Mesothelial cell of epicardium (in vitro differentiated cells): ENCODE data around the gene LBP. TPM values are rescaled to one million over a fixed set of nuclear protein-coding genes. Genes with fewer than 3 reads are reported as not detected.
"Not testable (repeated sequence)": the region's sequence is repeated elsewhere in the genome, so short reads cannot be mapped to it uniquely, and the experiment has no call there.

Source experiments
- DNase-seq, 2 experiments: peaks; one replicate each; pipeline ENCODE4 v3.0.0; 2021; ENCODE audit warnings: low spot score in 2 of 2; ENCODE audit not compliant: unreplicated experiment in 2 of 2
- H3K27ac Mint-ChIP-seq: 2 replicates; pipeline ENCODE4 v1.8.0; 2021; ENCODE audit warnings: mixed read lengths
- H3K27me3 Mint-ChIP-seq: 2 replicates; pipeline ENCODE4 v1.8.0; 2021; ENCODE audit warnings: low read depth, mixed read lengths
- H3K36me3 Mint-ChIP-seq: 2 replicates; pipeline ENCODE4 v1.8.0; 2021; ENCODE audit warnings: mixed read lengths
- H3K4me1 Mint-ChIP-seq: 2 replicates; pipeline ENCODE4 v1.8.0; 2021; ENCODE audit warnings: mixed read lengths
- H3K4me3 Mint-ChIP-seq: 2 replicates; pipeline ENCODE4 v1.8.0; 2021; ENCODE audit warnings: mild to moderate bottlenecking, moderate library complexity, mixed read lengths
- H3K9me3 Mint-ChIP-seq: 2 replicates; pipeline ENCODE4 v1.8.0; 2021; ENCODE audit warnings: mixed read lengths
- total RNA-seq: library from RNA; stranded (reverse); gene quantifications from 3 replicates; pipeline ENCODE4 v1.2.1, GENCODE V29; 2021
- TF ChIP-seq, protein P1 (sequence below): fragments of 200-600 bp; sonication (generic); IDR thresholded peaks from one replicate; pipeline ENCODE4 v1.5.0; 2021; ENCODE audit warnings: antibody characterized with exemption; ENCODE audit not compliant: unreplicated experiment

Gene LBP
- total RNA-seq, 1 donor from 2014 or later = not detected

DNA sequence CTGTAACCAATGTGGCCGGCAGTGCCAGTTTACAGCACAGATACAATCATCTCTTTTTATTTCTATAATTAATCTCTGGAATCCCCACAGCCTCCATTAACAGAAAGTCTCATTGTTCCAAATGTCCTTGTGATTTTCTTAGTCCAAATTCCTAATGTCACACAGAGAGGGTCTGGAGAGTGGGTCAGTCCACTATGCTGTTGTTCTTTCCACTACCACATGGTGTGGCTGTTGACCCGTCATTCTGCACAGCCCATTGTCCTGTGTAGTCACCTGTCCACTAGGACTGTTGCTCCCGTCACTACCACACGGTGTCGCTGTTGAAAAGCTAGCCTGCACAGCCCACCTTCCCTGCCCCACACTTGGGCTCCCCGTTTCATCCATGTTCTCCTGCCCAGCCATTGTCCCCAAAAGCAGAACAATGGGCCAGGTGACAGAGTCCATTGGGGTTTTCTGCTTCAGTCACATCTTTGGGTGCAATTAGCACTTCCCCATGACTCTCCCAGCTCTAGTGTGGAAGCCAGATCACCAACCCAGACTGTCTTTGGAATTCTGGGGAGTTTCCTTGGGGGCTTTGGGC is 8.6 kb upstream of the LBP start:
- Mint-ChIP-seq H3K27me3 (peaks cover 12% of the 10 kb centered on the region), H3K4me1 (peaks cover 3% of the 10 kb centered on the region), H3K9me3 (peaks cover 7% of the 10 kb centered on the region), H3K36me3 (no peaks in the 10 kb centered on the region), H3K4me3 (no peak overlapping the region), H3K27ac (no peak overlapping the region)
- DNase-seq = no peak
- TF ChIP-seq, protein P1, sequence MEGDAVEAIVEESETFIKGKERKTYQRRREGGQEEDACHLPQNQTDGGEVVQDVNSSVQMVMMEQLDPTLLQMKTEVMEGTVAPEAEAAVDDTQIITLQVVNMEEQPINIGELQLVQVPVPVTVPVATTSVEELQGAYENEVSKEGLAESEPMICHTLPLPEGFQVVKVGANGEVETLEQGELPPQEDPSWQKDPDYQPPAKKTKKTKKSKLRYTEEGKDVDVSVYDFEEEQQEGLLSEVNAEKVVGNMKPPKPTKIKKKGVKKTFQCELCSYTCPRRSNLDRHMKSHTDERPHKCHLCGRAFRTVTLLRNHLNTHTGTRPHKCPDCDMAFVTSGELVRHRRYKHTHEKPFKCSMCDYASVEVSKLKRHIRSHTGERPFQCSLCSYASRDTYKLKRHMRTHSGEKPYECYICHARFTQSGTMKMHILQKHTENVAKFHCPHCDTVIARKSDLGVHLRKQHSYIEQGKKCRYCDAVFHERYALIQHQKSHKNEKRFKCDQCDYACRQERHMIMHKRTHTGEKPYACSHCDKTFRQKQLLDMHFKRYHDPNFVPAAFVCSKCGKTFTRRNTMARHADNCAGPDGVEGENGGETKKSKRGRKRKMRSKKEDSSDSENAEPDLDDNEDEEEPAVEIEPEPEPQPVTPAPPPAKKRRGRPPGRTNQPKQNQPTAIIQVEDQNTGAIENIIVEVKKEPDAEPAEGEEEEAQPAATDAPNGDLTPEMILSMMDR = peak; percentile 26

DNA sequence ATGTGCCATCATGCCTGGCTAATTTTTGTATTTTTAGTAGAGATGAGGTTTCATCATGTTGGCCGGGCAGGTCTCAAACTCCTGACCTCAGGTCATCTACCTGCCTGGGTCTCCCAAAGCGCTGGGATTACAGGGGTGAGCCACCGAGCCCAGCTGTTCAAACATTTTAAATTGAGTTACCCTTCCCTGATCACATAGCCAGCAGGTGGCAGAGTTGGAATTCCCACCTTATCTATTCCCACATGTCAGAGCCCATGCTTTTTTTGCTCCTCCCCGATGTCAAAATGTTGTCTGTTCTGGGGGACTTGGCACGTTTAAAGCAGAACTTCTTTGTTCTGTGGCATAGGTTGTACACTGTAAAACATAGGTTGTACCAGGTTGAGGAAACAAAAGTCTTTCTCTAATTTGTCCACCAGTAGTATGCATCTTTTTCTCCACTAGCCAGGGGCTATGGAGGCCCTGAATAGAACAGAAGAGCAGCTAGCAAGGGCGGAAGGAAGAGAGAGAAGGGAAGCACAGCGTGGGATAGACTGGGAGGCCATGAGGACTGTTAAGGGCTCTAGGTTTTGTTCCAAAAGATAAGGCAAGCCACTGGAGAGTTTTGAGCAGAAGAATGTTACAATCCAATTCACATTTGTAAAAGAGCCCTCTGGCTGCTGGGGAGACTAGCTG is 7.3 kb upstream of the LBP start:
- no peak for DNase-seq
- Mint-ChIP-seq H3K27ac (no peak overlapping the region), H3K36me3 (no peaks in the 10 kb centered on the region), H3K4me1 (peaks cover 11% of the 10 kb centered on the region), H3K27me3 (peaks cover 9% of the 10 kb centered on the region), H3K9me3 (peaks cover 7% of the 10 kb centered on the region), H3K4me3 (no peak overlapping the region)
- TF ChIP-seq, protein P1 = no peak

DNA sequence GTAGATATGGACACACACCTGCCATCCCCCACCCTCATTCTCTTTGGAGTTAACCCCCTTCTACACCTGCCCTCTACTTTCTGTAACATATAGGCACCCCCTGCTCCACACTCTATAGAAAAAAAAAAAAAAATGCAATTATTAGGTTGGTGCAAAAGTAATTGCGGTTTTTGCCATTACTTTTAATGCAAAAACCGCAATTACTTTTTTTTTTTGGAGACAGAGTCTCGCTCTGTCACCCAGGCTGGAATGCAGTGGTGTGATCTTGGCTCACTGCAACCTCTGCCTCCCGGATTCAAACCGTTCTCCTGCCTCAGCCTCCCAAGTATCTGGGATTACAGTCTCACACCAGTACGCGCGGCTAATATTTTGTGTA is 6.8 kb upstream of the LBP start:
- not testable (repeated sequence) for H3K36me3 Mint-ChIP-seq, H3K4me3 Mint-ChIP-seq, DNase-seq, H3K27me3 Mint-ChIP-seq, H3K9me3 Mint-ChIP-seq, H3K27ac Mint-ChIP-seq
- peaks cover 11% of the 10 kb centered on the region for H3K4me1 Mint-ChIP-seq

DNA sequence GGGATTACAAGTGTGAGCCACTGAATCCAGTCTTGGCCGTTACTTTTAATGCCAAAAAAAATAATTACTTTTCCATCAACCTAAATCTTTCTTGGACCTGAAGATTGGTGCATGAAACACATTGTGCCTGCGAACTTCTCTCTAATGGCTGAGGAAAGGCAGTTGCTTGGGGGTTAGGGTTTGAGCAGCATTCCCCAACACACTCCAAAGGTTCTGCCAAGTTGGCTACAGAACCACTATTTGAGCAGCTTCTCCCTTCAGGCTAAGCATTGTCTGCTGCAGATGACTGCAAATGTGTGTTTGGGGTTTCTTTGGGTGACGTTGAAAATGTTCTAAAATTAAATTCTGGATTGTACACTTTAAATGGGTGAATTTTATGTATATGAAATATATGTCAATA is 6.3 kb upstream of the LBP start:
- no peak overlapping the region for H3K27ac Mint-ChIP-seq
- peaks cover 9% of the 10 kb centered on the region for H3K27me3 Mint-ChIP-seq
- H3K4me1 Mint-ChIP-seq = peaks cover 11% of the 10 kb centered on the region
- no peak for DNase-seq
- no peak overlapping the region for H3K4me3 Mint-ChIP-seq
- TF ChIP-seq, protein P1 = no peak
- H3K36me3 Mint-ChIP-seq = no peaks in the 10 kb centered on the region
- peaks cover 7% of the 10 kb centered on the region for H3K9me3 Mint-ChIP-seq

DNA sequence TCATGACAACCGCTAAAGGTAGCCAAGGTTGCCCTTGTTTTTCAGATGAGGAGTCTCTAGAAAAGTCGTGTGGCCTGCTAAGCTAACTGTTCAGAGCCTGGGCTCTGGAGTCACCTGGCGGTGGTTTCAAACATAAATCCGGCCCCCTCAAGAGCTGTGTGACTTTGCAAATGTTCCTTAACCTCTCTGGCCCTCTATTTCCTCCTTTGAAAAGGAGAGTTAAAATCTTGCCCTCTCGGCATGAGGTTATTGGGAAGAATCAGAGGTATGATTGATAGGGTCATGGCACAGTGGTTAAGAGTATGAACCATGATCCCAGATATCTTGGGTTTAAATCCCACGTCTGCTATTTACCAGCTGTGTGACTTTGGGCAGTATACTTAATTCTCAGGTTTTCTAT is 5.6 kb upstream of the LBP start:
- Mint-ChIP-seq H3K36me3 (no peaks in the 10 kb centered on the region), H3K27me3 (peaks cover 9% of the 10 kb centered on the region)
- TF ChIP-seq, protein P1 = no peak

DNA sequence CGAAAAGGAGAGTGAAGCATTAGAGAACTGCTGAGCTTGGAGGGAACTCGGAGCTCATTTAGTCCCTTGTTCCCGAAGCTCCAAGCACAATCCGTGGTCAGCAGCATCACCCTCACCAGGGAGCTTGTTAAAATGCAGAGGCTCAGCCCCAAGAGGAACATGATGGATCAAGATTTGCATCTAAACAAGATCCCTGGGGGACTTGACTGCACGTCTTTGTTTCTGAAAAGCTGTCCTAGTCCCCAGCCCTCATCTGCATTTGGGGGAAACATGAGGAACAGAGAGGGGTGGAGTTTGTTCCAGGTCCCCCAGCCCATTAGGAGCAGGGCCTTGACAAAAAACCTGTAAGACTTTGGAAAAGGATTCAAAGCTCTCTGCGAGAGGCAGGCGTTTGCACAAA is 4.1 kb upstream of the LBP start:
- peaks cover 11% of the 10 kb centered on the region for H3K4me1 Mint-ChIP-seq

More for the DNA sequence above, 5.6 kb upstream of the LBP start:
- Mint-ChIP-seq H3K27ac (no peak overlapping the region), H3K4me1 (peaks cover 11% of the 10 kb centered on the region), H3K4me3 (no peak overlapping the region), H3K9me3 (peaks cover 7% of the 10 kb centered on the region)
- no peak for DNase-seq

More for the DNA sequence above, 4.1 kb upstream of the LBP start:
- peaks cover 7% of the 10 kb centered on the region for H3K9me3 Mint-ChIP-seq
- TF ChIP-seq, protein P1 = no peak
- DNase-seq = no peak
- no peaks in the 10 kb centered on the region for H3K36me3 Mint-ChIP-seq
- H3K27ac Mint-ChIP-seq = no peak overlapping the region
- no peak overlapping the region for H3K4me3 Mint-ChIP-seq
- no peaks in the 10 kb centered on the region for H3K27me3 Mint-ChIP-seq
